Lung (tissue), 12 donors: Measurements from ENCODE around the gene HTN3. TPM values are rescaled to one million over a fixed set of nuclear protein-coding genes. Genes with fewer than 3 reads are reported as not detected.
"Not testable (repeated sequence)": the region's sequence is repeated elsewhere in the genome, so short reads cannot be mapped to it uniquely, and the experiment has no call there.

Experiments
- ATAC-seq: fragments of 200-7000 bp; cut with Tn5 transposase; one replicate; pipeline ENCODE4 v1.9.1; 2020; ENCODE audit warnings: moderate number of reproducible peaks; ENCODE audit not compliant: insufficient read depth, low FRiP score
- DNase-seq, 3 donors: peaks; one replicate each; pipeline ENCODE4 v3.0.0-alpha.2; 2013 to 2017
- H3K27ac ChIP-seq, 2 donors: one replicate each; pipeline ENCODE4 v1.5.1; 2013; ENCODE audit warnings: mild to moderate bottlenecking in 2 of 2, moderate library complexity in 2 of 2, control low read depth in 1 of 2, inconsistent platforms in 1 of 2, low read depth in 1 of 2, low read length in 1 of 2
- H3K27me3 ChIP-seq, 3 donors: one replicate each; pipeline ENCODE4 v1.5.1; 2013; ENCODE audit warnings: low read length in 2 of 3; ENCODE audit not compliant: control insufficient read depth in 3 of 3, insufficient read depth in 3 of 3
- H3K36me3 ChIP-seq, 4 donors: one replicate each; pipeline ENCODE4 v1.5.1; 2013; ENCODE audit warnings: low read length in 4 of 4, mild to moderate bottlenecking in 1 of 4, moderate library complexity in 1 of 4; ENCODE audit not compliant: control insufficient read depth in 4 of 4, insufficient read depth in 4 of 4
- H3K4me1 ChIP-seq, 5 donors: one replicate each; pipeline ENCODE4 v1.5.1; 2013; ENCODE audit warnings: low read length in 5 of 5, mild to moderate bottlenecking in 2 of 5, moderate library complexity in 1 of 5; ENCODE audit not compliant: control insufficient read depth in 5 of 5, insufficient read depth in 5 of 5
- H3K4me3 ChIP-seq: one replicate; pipeline ENCODE4 v1.5.1; 2013; ENCODE audit warnings: mild to moderate bottlenecking, control low read depth, moderate library complexity
- H3K9ac ChIP-seq, 2 donors: one replicate each; pipeline ENCODE4 v1.5.1; 2013; ENCODE audit warnings: low read length in 2 of 2, control low read depth in 1 of 2; ENCODE audit not compliant: insufficient read depth in 1 of 2
- H3K9me3 ChIP-seq, 4 donors: one replicate each; pipeline ENCODE4 v1.5.1; 2013; ENCODE audit warnings: low read length in 3 of 4, mild to moderate bottlenecking in 1 of 4, moderate library complexity in 1 of 4; ENCODE audit not compliant: control insufficient read depth in 4 of 4, insufficient read depth in 3 of 4
- CTCF ChIP-seq: IDR thresholded peaks from 2 replicates; pipeline ENCODE4 v1.5.1; 2012; ENCODE audit warnings: mild to moderate bottlenecking; ENCODE audit errors: control extremely low read depth, extremely low read depth
- WGBS, 2 donors: extraction: QIAGEN DNeasy Blood & Tissue Kit; methylation state at CpG; one replicate each; pipeline ENCODE4 v1.1.7; 2013; 5-methylcytosine and 5-hydroxymethylcytosine counted together
- polyA plus RNA-seq, 2 donors: library from polyadenylated mRNA; stranded (reverse); fragments of 200-250 nt; gene quantifications; one replicate each; pipeline ENCODE4 v1.2.1, GENCODE V29; 2013
- total RNA-seq, 2 donors: library from RNA; depleted of rRNA in 1 of 2; stranded (reverse); fragments of >200 nt in 1 of 2; gene quantifications; one replicate each; pipeline ENCODE4 v1.2.1, GENCODE V29; 2014 to 2021
- donor health status: control.
- donor health status: control.
- donor health status: Bipolar disorder and iron deficiency.
- donor health status: healthy.
- donor health status: DM: yes; HTN: yes; CAD: no.

HTN3 gene
- total and polyA plus RNA-seq, 4 donors: not detected

GRCh38 chr4:70002507-70002906, 25.8 kb upstream of the HTN3 start:
- TF ChIP-seq CTCF: no peak

GRCh38 chr4:70008771-70009170, 19.5 kb upstream of the HTN3 start:
- Histone ChIP-seq H3K4me1 (no peaks in the 10 kb centered on the region), H3K27ac (no peak overlapping the region), H3K36me3 (no peaks in the 10 kb centered on the region), H3K9ac (no peak overlapping the region), H3K9me3 (peaks cover 0 to 2% (median 0%) of the 10 kb centered on the region in 4 donors), H3K27me3 (no peaks in the 10 kb centered on the region), H3K4me3 (no peak overlapping the region)
- DNase-seq (no peak), ATAC-seq (no peak)
- 44 to 62% methylated on average over 3 of the region's 3 CpGs for WGBS, 2 donors
- no peak for TF ChIP-seq CTCF

More at GRCh38 chr4:70002507-70002906, 25.8 kb upstream of the HTN3 start:
- H3K36me3 ChIP-seq: no peaks in the 10 kb centered on the region
- H3K9ac ChIP-seq: no peak overlapping the region
- H3K4me1 ChIP-seq: no peaks in the 10 kb centered on the region
- ATAC-seq: no peak
- H3K4me3 ChIP-seq: no peak overlapping the region
- DNase-seq: no peak
- H3K27me3 ChIP-seq: no peaks in the 10 kb centered on the region
- H3K9me3 ChIP-seq: no peaks in the 10 kb centered on the region
- H3K27ac ChIP-seq: no peak overlapping the region

DNA sequence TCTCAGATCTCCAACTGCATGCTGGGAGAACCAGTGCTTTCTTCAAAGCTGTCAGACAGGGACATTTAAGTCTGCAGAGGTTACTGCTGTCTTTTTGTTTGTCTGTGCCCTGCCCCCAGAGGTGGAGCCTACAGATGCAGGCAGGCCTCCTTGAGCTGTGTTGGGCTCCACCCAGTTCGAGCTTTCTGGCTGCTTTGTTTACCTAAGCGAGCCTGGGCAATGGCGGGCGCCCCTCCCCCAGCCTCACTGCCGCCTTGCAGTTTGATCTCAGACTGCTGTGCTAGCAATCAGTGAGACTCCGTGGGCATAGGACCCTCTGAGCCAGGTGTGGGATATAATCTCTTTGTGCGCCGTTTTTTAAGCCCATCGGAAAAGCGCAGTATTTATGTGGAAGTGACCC, 9.3 kb upstream of the HTN3 start:
- not testable (repeated sequence) for H3K27ac ChIP-seq, H3K9me3 ChIP-seq, H3K4me3 ChIP-seq, DNase-seq, H3K9ac ChIP-seq, H3K27me3 ChIP-seq, H3K36me3 ChIP-seq, ATAC-seq, H3K4me1 ChIP-seq
- 83 to 87% methylated on average over 6 to 9 of the region's 10 CpGs for WGBS, 2 donors

GRCh38 chr4:70023218-70023617, 5.0 kb upstream of the HTN3 start:
- 80 to 88% methylated on average over 2 of the region's 2 CpGs for WGBS, 2 donors
- TF ChIP-seq CTCF: no peak
- no peaks in the 10 kb centered on the region for H3K27me3 ChIP-seq

More at GRCh38 chr4:70023218-70023617, 5.0 kb upstream of the HTN3 start:
- no peak overlapping the region for H3K9ac ChIP-seq
- no peak overlapping the region for H3K4me3 ChIP-seq
- H3K27ac ChIP-seq: no peak overlapping the region
- ATAC-seq: no peak
- H3K9me3 ChIP-seq: no peaks in the 10 kb centered on the region
- no peaks in the 10 kb centered on the region for H3K4me1 ChIP-seq
- H3K36me3 ChIP-seq: no peaks in the 10 kb centered on the region
- DNase-seq: no peak
